ENCODE measurements around the gene NCKAP1. TPM values are rescaled to one million over a fixed set of nuclear protein-coding genes. Genes with fewer than 3 reads are reported as not detected.

Gene NCKAP1
- polyA plus RNA-seq, 1 of the 3 experiments (the other 2 are of a cell fraction), result 64.0 TPM

DNA sequence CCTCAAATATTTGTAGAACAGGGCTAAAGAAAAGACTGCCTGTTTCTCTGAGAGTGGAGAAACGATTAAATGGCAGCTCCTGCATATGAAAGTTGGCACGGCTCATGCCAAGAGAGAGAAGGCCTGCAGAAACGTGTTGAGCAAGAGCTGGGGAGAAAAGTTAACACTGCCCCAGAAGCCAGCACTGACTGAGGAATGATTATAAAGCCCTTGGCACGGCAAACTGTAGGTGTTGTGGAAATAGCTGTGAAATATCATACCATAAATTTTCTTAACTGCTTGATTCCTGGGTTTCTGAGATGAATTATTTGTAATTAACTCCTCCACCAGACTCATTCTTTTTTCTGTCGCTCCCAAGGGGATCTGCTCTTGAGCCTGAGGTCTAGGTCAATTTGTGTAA, 176.2 kb downstream of the NCKAP1 start:
- no peaks in the 10 kb centered on the region for H3K36me3 ChIP-seq (replicated peaks in 1 of 2; ENCODE audit: control insufficient read depth in 1 of 2, insufficient read depth in 2 of 2, low read length in 1 of 2)
- TF ChIP-seq, protein P1, sequence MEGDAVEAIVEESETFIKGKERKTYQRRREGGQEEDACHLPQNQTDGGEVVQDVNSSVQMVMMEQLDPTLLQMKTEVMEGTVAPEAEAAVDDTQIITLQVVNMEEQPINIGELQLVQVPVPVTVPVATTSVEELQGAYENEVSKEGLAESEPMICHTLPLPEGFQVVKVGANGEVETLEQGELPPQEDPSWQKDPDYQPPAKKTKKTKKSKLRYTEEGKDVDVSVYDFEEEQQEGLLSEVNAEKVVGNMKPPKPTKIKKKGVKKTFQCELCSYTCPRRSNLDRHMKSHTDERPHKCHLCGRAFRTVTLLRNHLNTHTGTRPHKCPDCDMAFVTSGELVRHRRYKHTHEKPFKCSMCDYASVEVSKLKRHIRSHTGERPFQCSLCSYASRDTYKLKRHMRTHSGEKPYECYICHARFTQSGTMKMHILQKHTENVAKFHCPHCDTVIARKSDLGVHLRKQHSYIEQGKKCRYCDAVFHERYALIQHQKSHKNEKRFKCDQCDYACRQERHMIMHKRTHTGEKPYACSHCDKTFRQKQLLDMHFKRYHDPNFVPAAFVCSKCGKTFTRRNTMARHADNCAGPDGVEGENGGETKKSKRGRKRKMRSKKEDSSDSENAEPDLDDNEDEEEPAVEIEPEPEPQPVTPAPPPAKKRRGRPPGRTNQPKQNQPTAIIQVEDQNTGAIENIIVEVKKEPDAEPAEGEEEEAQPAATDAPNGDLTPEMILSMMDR (IDR thresholded peaks at IDR 0.05), result no peak
- TF ChIP-seq RCOR1 (IDR thresholded peaks at IDR 0.05; ENCODE audit: low read length) (no peak), NRF1 (IDR thresholded peaks at IDR 0.05; ENCODE audit: low read depth, low read length) (no peak), FOSL2 (IDR thresholded peaks at IDR 0.05; ENCODE audit: borderline replicate concordance, low read depth) (no peak), SIN3A (IDR thresholded peaks at IDR 0.05; ENCODE audit: borderline replicate concordance, low read depth, low read length) (no peak), EP300 (IDR thresholded peaks at IDR 0.05; ENCODE audit: borderline replicate concordance in 1 of 2, low read depth in 1 of 2, low read length in 1 of 2) (no peak), TAF1 (IDR thresholded peaks at IDR 0.05; ENCODE audit: borderline replicate concordance, low read depth, low read length) (no peak), EZH2phosphoT487 (IDR thresholded peaks at IDR 0.05; ENCODE audit: borderline replicate concordance, low read depth) (no peak)
- H3K9ac ChIP-seq, result no peak overlapping the region
- H3K27ac ChIP-seq (ENCODE audit: low read depth in 2 of 2, low read length in 1 of 2), result no peak overlapping the region
- H2AFZ ChIP-seq (ENCODE audit: low read depth), result no peak overlapping the region
- no peaks in the 10 kb centered on the region for H3K9me3 ChIP-seq
- 87% methylated on average over 5 of the region's 5 CpGs for WGBS (ENCODE audit: low lambda C conversion rate)
- H3K4me1 ChIP-seq (ENCODE audit: control insufficient read depth in 1 of 2, insufficient read depth in 2 of 2, low read depth in 1 of 2, low read length in 1 of 2), result peaks cover 7 to 20% of the 10 kb centered on the region in 2 experiments; a peak in 3 of 4 replicates
- H3K4me3 ChIP-seq (ENCODE audit: low read depth in 2 of 2, low read length in 1 of 2), result no peak overlapping the region
- H3K79me2 ChIP-seq (ENCODE audit: insufficient read depth), result no peaks in the 10 kb centered on the region
- no peak for DNase-seq
- H4K20me1 ChIP-seq (ENCODE audit: insufficient read depth), result no peaks in the 10 kb centered on the region
- H3K9me2 ChIP-seq, result no peaks in the 10 kb centered on the region
- H3F3A ChIP-seq (replicated peaks; ENCODE audit: insufficient read depth), result peaks cover 21% of the 10 kb centered on the region
- POLR2A ChIA-PET, result no interaction called here
- CTCF ChIA-PET, result interaction anchor here (0.7 to 2.3 kb wide), 5 partner anchors 10 to 99 kb away, joined by 3 to 8 read pairs (median 4); no protein-coding TSS in a partner anchor
- no peak overlapping the region for H3K4me2 ChIP-seq
- no peaks in the 10 kb centered on the region for H3K27me3 ChIP-seq (ENCODE audit: insufficient read depth)

GRCh38 chr2:182860858-182861257, 177.4 kb downstream of the NCKAP1 start:
- POLR2A ChIA-PET, result no interaction called here

More at GRCh38 chr2:182860858-182861257, 177.4 kb downstream of the NCKAP1 start:
- Histone ChIP-seq H3K4me3 (ENCODE audit: low read depth in 2 of 2, low read length in 1 of 2) (no peak overlapping the region), H3K9ac (no peak overlapping the region), H2AFZ (ENCODE audit: low read depth) (no peak overlapping the region), H4K20me1 (ENCODE audit: insufficient read depth) (no peaks in the 10 kb centered on the region), H3K79me2 (ENCODE audit: insufficient read depth) (no peaks in the 10 kb centered on the region), H3K27me3 (ENCODE audit: insufficient read depth) (no peaks in the 10 kb centered on the region), H3K4me1 (ENCODE audit: control insufficient read depth in 1 of 2, insufficient read depth in 2 of 2, low read depth in 1 of 2, low read length in 1 of 2) (peaks cover 7 to 8% of the 10 kb centered on the region in 2 experiments; a peak in 3 of 4 replicates), H3K27ac (ENCODE audit: low read depth in 2 of 2, low read length in 1 of 2) (no peak overlapping the region), H3K9me2 (no peaks in the 10 kb centered on the region), H3F3A (replicated peaks; ENCODE audit: insufficient read depth) (peaks cover 28% of the 10 kb centered on the region), H3K4me2 (no peak overlapping the region), H3K36me3 (replicated peaks in 1 of 2; ENCODE audit: control insufficient read depth in 1 of 2, insufficient read depth in 2 of 2, low read length in 1 of 2) (no peaks in the 10 kb centered on the region), H3K9me3 (0 out of 2 replicates have a peak, but pooled peaks cover 2% of the 10 kb centered on the region)
- CTCF ChIA-PET, result no interaction called here
- DNase-seq, result no peak
- WGBS (ENCODE audit: low lambda C conversion rate), result 95% methylated on average over 2 of the region's 2 CpGs
- no peak for TF ChIP-seq POLR2AphosphoS5 (IDR thresholded peaks at IDR 0.05; ENCODE audit: low read depth, low read length)
- no peak for TF ChIP-seq FOXJ3 (CRISPR knock-in tag; IDR thresholded peaks at IDR 0.05)
- TF ChIP-seq NRF1 (IDR thresholded peaks at IDR 0.05; ENCODE audit: low read depth, low read length), result no peak
- no peak for TF ChIP-seq YY1 (IDR thresholded peaks at IDR 0.05; ENCODE audit: low read depth)
- TF ChIP-seq, protein P2, sequence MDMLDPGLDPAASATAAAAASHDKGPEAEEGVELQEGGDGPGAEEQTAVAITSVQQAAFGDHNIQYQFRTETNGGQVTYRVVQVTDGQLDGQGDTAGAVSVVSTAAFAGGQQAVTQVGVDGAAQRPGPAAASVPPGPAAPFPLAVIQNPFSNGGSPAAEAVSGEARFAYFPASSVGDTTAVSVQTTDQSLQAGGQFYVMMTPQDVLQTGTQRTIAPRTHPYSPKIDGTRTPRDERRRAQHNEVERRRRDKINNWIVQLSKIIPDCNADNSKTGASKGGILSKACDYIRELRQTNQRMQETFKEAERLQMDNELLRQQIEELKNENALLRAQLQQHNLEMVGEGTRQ (IDR thresholded peaks at IDR 0.05; ENCODE audit: borderline replicate concordance, low read depth, low read length), result no peak
- no peak for TF ChIP-seq ZBTB33 (IDR thresholded peaks at IDR 0.05; ENCODE audit: borderline replicate concordance, low read depth)
- no peak for TF ChIP-seq RAD21 (IDR thresholded peaks at IDR 0.05; ENCODE audit: low read length)
- TF ChIP-seq GABPA (IDR thresholded peaks at IDR 0.05; ENCODE audit: low read depth), result no peak
- TF ChIP-seq, protein P3, sequence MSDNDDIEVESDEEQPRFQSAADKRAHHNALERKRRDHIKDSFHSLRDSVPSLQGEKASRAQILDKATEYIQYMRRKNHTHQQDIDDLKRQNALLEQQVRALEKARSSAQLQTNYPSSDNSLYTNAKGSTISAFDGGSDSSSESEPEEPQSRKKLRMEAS (IDR thresholded peaks at IDR 0.05; ENCODE audit: low read depth), result no peak
- TF ChIP-seq FOXM1 (IDR thresholded peaks at IDR 0.05; ENCODE audit: low read depth), result no peak
- TF ChIP-seq RFX5 (IDR thresholded peaks at IDR 0.05; ENCODE audit: low read length), result no peak
- TF ChIP-seq TCF12 (IDR thresholded peaks at IDR 0.05), result no peak
- TF ChIP-seq, protein P4, sequence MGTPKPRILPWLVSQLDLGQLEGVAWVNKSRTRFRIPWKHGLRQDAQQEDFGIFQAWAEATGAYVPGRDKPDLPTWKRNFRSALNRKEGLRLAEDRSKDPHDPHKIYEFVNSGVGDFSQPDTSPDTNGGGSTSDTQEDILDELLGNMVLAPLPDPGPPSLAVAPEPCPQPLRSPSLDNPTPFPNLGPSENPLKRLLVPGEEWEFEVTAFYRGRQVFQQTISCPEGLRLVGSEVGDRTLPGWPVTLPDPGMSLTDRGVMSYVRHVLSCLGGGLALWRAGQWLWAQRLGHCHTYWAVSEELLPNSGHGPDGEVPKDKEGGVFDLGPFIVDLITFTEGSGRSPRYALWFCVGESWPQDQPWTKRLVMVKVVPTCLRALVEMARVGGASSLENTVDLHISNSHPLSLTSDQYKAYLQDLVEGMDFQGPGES (IDR thresholded peaks at IDR 0.05; ENCODE audit: low read depth, low read length), result no peak

Measured in SK-N-SH (cell line).